A549 (cell line): ENCODE results near the gene CEBPZ.

Experiments used
- BHLHE40 ChIP-seq: IDR thresholded peaks from 2 replicates; pipeline ENCODE4 v1.6.1; 2012; ENCODE audit warnings: low read depth, low read length, inconsistent platforms
- CEBPB ChIP-seq, 2 experiments: fragments of >200 bp in 1 of 2; sonication (Bioruptor Twin) in 1 of 2; formaldehyde crosslinking in 1 of 2; IDR thresholded peaks; 2 replicates each; pipeline ENCODE4 v1.6.1; 2012 to 2016
- CTCF ChIP-seq: fragments of >200 bp; sonication (Bioruptor Twin); formaldehyde crosslinking; IDR thresholded peaks from 3 replicates; pipeline ENCODE4 v1.5.1; 2016
- KDM5A ChIP-seq: fragments of 200-600 bp; sonication (generic); IDR thresholded peaks from 2 replicates; pipeline ENCODE4 v1.6.1; 2016; ENCODE audit warnings: antibody characterized with exemption, mild to moderate bottlenecking
- MAFK ChIP-seq: fragments of 450-650 bp; IDR thresholded peaks from 2 replicates; pipeline ENCODE4 v1.6.1; 2014; ENCODE audit not compliant: partially characterized antibody
- MAX ChIP-seq: IDR thresholded peaks from 2 replicates; pipeline ENCODE4 v1.6.1; 2012
- POLR2A ChIP-seq: IDR thresholded peaks from 2 replicates; pipeline ENCODE4 v1.6.1; 2012; ENCODE audit warnings: mild to moderate bottlenecking, low read length
- SMC3 ChIP-seq: fragments of >200 bp; sonication (Bioruptor Twin); formaldehyde crosslinking; IDR thresholded peaks from 3 replicates; pipeline ENCODE4 v1.6.1; 2018; ENCODE audit warnings: inconsistent platforms

GRCh38 chr2:37203708-37204107 lies 27.7 kb downstream of the CEBPZ start:
- no peak for TF ChIP-seq CTCF
- no peak for TF ChIP-seq MAFK
- no peak for TF ChIP-seq POLR2A
- TF ChIP-seq BHLHE40 = no peak
- no peak for TF ChIP-seq MAX
- TF ChIP-seq KDM5A = no peak
- no peak for TF ChIP-seq SMC3
- TF ChIP-seq CEBPB (IDR thresholded peaks at IDR 0.05) = no peak
